ENCODE data around the gene SPDYE5.
"Not testable (repeated sequence)": the region's sequence is repeated elsewhere in the genome, so short reads cannot be mapped to it uniquely, and the experiment has no call there.

DNA sequence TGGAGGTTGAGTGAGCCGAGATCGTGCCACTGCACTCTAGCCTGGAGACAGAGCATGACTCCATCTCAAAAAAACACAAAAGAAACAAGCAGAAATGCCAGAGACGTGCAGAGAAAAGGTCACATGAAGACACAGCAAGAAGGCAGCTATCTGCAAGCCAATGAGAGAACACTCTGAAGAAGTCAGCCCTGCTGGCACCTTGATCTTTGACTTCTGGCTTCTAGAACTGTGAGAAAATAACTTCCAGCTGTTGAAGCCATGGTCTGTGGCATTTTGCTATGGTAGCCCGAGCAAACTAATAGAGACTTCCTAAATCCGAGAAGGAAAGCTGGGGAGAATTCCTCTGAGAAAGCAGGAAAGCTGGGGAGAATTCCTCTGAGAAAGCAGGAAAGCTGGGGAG is 42.2 kb upstream of the SPDYE5 start:
- TF ChIP-seq, protein P1, sequence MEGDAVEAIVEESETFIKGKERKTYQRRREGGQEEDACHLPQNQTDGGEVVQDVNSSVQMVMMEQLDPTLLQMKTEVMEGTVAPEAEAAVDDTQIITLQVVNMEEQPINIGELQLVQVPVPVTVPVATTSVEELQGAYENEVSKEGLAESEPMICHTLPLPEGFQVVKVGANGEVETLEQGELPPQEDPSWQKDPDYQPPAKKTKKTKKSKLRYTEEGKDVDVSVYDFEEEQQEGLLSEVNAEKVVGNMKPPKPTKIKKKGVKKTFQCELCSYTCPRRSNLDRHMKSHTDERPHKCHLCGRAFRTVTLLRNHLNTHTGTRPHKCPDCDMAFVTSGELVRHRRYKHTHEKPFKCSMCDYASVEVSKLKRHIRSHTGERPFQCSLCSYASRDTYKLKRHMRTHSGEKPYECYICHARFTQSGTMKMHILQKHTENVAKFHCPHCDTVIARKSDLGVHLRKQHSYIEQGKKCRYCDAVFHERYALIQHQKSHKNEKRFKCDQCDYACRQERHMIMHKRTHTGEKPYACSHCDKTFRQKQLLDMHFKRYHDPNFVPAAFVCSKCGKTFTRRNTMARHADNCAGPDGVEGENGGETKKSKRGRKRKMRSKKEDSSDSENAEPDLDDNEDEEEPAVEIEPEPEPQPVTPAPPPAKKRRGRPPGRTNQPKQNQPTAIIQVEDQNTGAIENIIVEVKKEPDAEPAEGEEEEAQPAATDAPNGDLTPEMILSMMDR (IDR thresholded peaks at IDR 0.05; ENCODE audit: low read depth, low read length, missing input control): not testable (repeated sequence)
- TF ChIP-seq, protein P2, sequence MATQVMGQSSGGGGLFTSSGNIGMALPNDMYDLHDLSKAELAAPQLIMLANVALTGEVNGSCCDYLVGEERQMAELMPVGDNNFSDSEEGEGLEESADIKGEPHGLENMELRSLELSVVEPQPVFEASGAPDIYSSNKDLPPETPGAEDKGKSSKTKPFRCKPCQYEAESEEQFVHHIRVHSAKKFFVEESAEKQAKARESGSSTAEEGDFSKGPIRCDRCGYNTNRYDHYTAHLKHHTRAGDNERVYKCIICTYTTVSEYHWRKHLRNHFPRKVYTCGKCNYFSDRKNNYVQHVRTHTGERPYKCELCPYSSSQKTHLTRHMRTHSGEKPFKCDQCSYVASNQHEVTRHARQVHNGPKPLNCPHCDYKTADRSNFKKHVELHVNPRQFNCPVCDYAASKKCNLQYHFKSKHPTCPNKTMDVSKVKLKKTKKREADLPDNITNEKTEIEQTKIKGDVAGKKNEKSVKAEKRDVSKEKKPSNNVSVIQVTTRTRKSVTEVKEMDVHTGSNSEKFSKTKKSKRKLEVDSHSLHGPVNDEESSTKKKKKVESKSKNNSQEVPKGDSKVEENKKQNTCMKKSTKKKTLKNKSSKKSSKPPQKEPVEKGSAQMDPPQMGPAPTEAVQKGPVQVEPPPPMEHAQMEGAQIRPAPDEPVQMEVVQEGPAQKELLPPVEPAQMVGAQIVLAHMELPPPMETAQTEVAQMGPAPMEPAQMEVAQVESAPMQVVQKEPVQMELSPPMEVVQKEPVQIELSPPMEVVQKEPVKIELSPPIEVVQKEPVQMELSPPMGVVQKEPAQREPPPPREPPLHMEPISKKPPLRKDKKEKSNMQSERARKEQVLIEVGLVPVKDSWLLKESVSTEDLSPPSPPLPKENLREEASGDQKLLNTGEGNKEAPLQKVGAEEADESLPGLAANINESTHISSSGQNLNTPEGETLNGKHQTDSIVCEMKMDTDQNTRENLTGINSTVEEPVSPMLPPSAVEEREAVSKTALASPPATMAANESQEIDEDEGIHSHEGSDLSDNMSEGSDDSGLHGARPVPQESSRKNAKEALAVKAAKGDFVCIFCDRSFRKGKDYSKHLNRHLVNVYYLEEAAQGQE (IDR thresholded peaks at IDR 0.05): not testable (repeated sequence)
- not testable (repeated sequence) for TF ChIP-seq NR2F2, SP1 (IDR thresholded peaks at IDR 0.05)
